ENCODE measurements around the gene TPGS2.
"Not testable (repeated sequence)": the region's sequence is repeated elsewhere in the genome, so short reads cannot be mapped to it uniquely, and the experiment has no call there.

The TPGS2 gene

GRCh38 chr18:36818652-36819051, 10.2 kb downstream of the TPGS2 start:
- no peak for TF ChIP-seq CTCF (IDR thresholded peaks at IDR 0.05; ENCODE audit: insufficient read depth, low read length, missing control alignments)
- ChIA-PET POLR2A (interaction anchor here (0.7 kb wide), 1 partner anchor 336 kb away, joined by 3 read pairs; no protein-coding TSS in a partner anchor), CTCF (interaction anchor here (1.3 to 3.5 kb wide), 3 partner anchors 8 to 10 kb away, joined by 8 to 23 read pairs (median 9); partner anchors contain the start of genes KIAA1328 and TPGS2)
- H3K4me3 ChIP-seq (ENCODE audit: low read depth, low read length): no peak overlapping the region
- DNase-seq (ENCODE audit: low read depth, low spot score): no peak

GRCh38 chr18:36817039-36817438, 11.8 kb downstream of the TPGS2 start:
- ChIA-PET POLR2A (no interaction called here), CTCF (interaction anchor here (0.6 to 1.3 kb wide), 2 partner anchors 8 to 129 kb away, joined by 3 to 5 read pairs; no protein-coding TSS in a partner anchor)
- DNase-seq (ENCODE audit: low read depth, low spot score): no peak
- no peak for TF ChIP-seq CTCF (IDR thresholded peaks at IDR 0.05; ENCODE audit: insufficient read depth, low read length, missing control alignments)
- H3K4me3 ChIP-seq (ENCODE audit: low read depth, low read length): no peak overlapping the region

- POLR2A ChIA-PET; DNase-seq (ENCODE audit: low read depth, low spot score); CTCF ChIA-PET; H3K4me3 ChIP-seq (ENCODE audit: low read depth, low read length): not testable (repeated sequence)
Measured at GRCh38 chr18:36816096-36816495, 12.7 kb downstream of the TPGS2 start.

GRCh38 chr18:36814994-36815393, 13.8 kb downstream of the TPGS2 start:
- no peak for TF ChIP-seq CTCF (IDR thresholded peaks at IDR 0.05; ENCODE audit: insufficient read depth, low read length, missing control alignments)
- POLR2A ChIA-PET: no interaction called here
- DNase-seq (ENCODE audit: low read depth, low spot score): no peak

GRCh38 chr18:36813824-36814223, 15.0 kb downstream of the TPGS2 start:
- no peak for TF ChIP-seq CTCF (IDR thresholded peaks at IDR 0.05; ENCODE audit: insufficient read depth, low read length, missing control alignments)
- ChIA-PET POLR2A (no interaction called here), CTCF (interaction anchor here (1.1 to 4.3 kb wide), 3 partner anchors 8 to 15 kb away, joined by 4 to 25 read pairs (median 7); partner anchors contain the start of genes KIAA1328 and TPGS2)
- H3K4me3 ChIP-seq (ENCODE audit: low read depth, low read length): no peak overlapping the region
- no peak for DNase-seq (ENCODE audit: low read depth, low spot score)

More at GRCh38 chr18:36814994-36815393, 13.8 kb downstream of the TPGS2 start:
- CTCF ChIA-PET: interaction anchor here (1.0 to 1.1 kb wide), 2 partner anchors 11 to 14 kb away, joined by 3 to 4 read pairs; partner anchors contain the start of genes KIAA1328 and TPGS2
- no peak overlapping the region for H3K4me3 ChIP-seq (ENCODE audit: low read depth, low read length)

DNA sequence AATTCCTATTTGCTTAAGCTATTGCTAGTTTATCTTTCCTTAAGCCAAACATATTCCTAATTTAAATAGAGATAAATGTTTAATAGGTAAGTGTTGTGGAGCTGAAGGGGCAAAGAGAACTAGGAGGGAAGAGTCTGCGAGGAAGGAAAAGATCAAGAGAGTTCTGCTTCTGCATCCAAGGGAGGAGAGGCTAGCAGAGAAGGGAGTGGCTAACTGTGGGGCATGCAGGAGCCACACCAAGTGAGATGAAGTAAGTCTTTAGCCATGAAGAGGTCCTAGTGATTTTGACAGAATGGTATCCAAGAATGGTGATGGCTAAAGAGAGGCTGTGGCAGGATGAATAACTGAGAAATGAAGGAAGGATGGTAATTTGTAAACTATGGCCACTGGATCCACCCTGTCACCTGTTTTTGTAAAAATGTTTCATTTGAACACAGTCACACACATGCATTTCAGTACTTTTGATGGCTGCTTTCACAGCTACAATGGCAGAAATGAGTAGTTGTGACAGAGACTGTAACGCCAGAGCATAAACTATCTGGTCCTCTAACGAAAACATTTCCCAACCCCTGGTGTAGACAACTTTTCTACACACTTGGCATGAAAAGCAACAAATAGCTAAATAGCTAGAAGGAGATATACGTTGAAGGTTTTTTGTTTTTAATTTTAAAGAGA, 15.6 kb downstream of the TPGS2 start:
- TF ChIP-seq CTCF (IDR thresholded peaks at IDR 0.05; ENCODE audit: insufficient read depth, low read length, missing control alignments): no peak
- no peak for DNase-seq (ENCODE audit: low read depth, low spot score)
- CTCF ChIA-PET: interaction anchor here (1.6 to 4.3 kb wide), 3 partner anchors 8 to 15 kb away, joined by 7 to 25 read pairs (median 15); partner anchors contain the start of genes KIAA1328 and TPGS2
- POLR2A ChIA-PET: no interaction called here
- no peak overlapping the region for H3K4me3 ChIP-seq (ENCODE audit: low read depth, low read length)

Data from AG04449 (cell line).